HG03025 (cell line): ENCODE data around the gene MANEAL.

Source experiments
- ATAC-seq: cut with Tn5 transposase; IDR thresholded peaks from one replicate; pipeline ENCODE4 v1.9.1; 2021; ENCODE audit warnings: mild to moderate bottlenecking, moderate library complexity; ENCODE audit not compliant: unreplicated experiment, low FRiP score

MANEAL gene

GRCh38 chr1:37778654-37779053 is 15.0 kb upstream of the MANEAL start:
- ATAC-seq = no peak

- ATAC-seq = no peak
Observed at GRCh38 chr1:37782491-37782890, 11.2 kb upstream of the MANEAL start.

- ATAC-seq = no peak
Observed at GRCh38 chr1:37792943-37793686, 532 bp upstream of the MANEAL start.

GRCh38 chr1:37794372-37795339 is 1.0 kb downstream of the MANEAL start:
- ATAC-seq = peak; percentile 12

- ATAC-seq = no peak
Observed at GRCh38 chr1:37795340-37796125, 1.9 kb downstream of the MANEAL start.

- no peak for ATAC-seq
Observed at GRCh38 chr1:37797750-37798345, 4.2 kb downstream of the MANEAL start.

GRCh38 chr1:37802439-37802838 is 8.8 kb downstream of the MANEAL start:
- ATAC-seq = no peak

- ATAC-seq = no peak
Observed at GRCh38 chr1:37807220-37807554, 13.5 kb downstream of the MANEAL start.

GRCh38 chr1:37807555-37808368 is 14.1 kb downstream of the MANEAL start, which contains the start of the genes C1orf122 and YRDC:
Gene C1orf122, plus strand, starts transcription at chr1:37807790. Its CDS starts 615 bp downstream, at chr1:37808405.
Gene YRDC, minus strand, starts transcription at chr1:37808208. Its CDS starts 28 bp downstream, at chr1:37808180.
- peak; percentile 82 for ATAC-seq

GRCh38 chr1:37808369-37809319 is 15.0 kb downstream of the MANEAL start:
- ATAC-seq = peak; percentile 21

- no peak for ATAC-seq
Observed at GRCh38 chr1:37809942-37810341, 16.3 kb downstream of the MANEAL start.

GRCh38 chr1:37811027-37811655 is 17.5 kb downstream of the MANEAL start:
- ATAC-seq = no peak

- no peak for ATAC-seq
Observed at GRCh38 chr1:37813529-37814145, 20.0 kb downstream of the MANEAL start.

- no peak for ATAC-seq
Observed at GRCh38 chr1:37814252-37814651, 20.6 kb downstream of the MANEAL start.

GRCh38 chr1:37817481-37817880 is 23.8 kb downstream of the MANEAL start:
- no peak for ATAC-seq

- ATAC-seq = no peak
Observed at GRCh38 chr1:37821481-37821880, 27.8 kb downstream of the MANEAL start.
